HG03442 (cell line): ENCODE results near the gene MADCAM1.

Experiments
- ATAC-seq: cut with Tn5 transposase; IDR thresholded peaks from one replicate; pipeline ENCODE4 v1.9.1; 2021; ENCODE audit warnings: mild to moderate bottlenecking, moderate library complexity; ENCODE audit not compliant: unreplicated experiment

MADCAM1 gene

DNA sequence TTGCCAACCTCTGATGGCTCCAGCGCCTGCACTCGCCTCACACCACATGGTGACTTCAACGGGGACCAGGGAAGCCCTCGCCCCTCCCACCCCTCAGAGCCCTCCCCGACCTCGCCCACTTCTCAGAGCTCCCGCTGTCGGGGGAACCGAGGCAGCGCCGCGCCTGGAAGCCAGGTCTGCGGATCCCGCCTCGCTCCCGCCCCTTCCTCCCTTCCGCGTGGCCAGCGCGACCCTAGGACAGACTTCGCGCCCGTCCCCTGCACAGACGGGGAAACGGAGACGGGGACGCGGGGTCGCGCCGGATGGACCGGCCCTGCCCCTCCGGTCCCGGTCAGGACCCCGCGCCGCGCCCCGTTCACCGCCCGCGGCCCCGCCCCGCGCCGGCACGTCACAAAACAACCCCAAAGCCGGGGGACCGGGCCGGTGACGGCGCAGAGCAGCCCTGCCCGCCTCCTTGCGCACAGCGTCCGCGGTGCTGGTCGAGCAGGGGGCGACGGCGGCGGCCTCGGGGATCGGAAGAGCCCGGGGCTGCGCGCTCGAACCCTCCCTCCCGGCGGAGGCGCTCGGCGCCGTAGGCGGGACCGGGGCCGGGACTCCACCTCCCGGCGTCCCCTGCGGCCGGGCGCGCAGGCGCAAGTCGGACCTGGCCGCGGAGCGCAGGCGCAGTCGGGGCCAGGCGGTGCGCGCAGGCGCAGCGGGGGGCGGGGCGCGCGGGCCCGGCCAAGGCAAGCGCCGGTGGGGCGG is 34.9 kb downstream of the MADCAM1 start:
- peak; percentile 61 for ATAC-seq

DNA sequence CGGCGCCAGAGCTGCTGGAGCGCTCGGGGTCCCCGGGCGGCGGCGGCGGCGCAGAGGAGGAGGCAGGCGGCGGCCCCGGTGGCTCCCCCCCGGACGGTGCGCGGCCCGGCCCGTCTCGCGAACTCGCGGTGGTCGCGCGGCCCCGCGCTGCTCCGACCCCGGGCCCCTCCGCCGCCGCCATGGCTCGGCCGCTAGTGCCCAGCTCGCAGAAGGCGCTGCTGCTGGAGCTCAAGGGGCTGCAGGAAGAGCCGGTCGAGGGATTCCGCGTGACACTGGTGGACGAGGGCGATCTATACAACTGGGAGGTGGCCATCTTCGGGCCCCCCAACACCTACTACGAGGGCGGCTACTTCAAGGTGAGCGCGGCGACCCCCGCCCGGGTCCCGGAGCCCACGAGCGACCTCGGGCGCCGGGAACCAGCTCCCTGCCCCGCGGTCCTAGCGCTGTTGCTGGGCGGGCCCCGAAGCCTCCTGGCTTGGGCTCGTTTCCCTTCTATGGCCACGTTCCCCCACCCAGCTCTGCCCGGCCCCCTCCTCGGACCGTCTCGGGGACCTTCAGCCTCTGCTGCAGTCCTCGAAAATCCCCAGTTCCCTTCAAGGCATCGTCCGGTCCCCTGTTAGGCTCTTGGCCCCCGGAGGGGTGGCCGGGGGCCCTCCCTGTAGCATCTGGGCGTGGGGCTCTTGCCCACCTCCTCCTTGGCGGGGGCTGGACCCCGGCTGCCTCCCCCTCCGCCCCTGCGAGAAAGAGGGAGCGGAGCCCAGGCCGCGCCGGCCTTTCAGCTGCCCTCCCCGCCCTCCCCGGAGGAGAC is 35.7 kb downstream of the MADCAM1 start, which contains the start of gene CDC34:
Gene CDC34, plus strand, starts transcription at position 8 of the 808 bp plus-strand sequence. Its CDS starts 172 bp downstream, at position 180.
- peak; percentile 3 for ATAC-seq

- no peak for ATAC-seq
Measured at GRCh38 chr19:532561-533363, 36.5 kb downstream of the MADCAM1 start.

GRCh38 chr19:533364-534058 is 37.2 kb downstream of the MADCAM1 start:
- no peak for ATAC-seq

- ATAC-seq: no peak
Measured at GRCh38 chr19:534088-534487, 37.8 kb downstream of the MADCAM1 start.

GRCh38 chr19:535017-535835 is 38.9 kb downstream of the MADCAM1 start:
- no peak for ATAC-seq

DNA sequence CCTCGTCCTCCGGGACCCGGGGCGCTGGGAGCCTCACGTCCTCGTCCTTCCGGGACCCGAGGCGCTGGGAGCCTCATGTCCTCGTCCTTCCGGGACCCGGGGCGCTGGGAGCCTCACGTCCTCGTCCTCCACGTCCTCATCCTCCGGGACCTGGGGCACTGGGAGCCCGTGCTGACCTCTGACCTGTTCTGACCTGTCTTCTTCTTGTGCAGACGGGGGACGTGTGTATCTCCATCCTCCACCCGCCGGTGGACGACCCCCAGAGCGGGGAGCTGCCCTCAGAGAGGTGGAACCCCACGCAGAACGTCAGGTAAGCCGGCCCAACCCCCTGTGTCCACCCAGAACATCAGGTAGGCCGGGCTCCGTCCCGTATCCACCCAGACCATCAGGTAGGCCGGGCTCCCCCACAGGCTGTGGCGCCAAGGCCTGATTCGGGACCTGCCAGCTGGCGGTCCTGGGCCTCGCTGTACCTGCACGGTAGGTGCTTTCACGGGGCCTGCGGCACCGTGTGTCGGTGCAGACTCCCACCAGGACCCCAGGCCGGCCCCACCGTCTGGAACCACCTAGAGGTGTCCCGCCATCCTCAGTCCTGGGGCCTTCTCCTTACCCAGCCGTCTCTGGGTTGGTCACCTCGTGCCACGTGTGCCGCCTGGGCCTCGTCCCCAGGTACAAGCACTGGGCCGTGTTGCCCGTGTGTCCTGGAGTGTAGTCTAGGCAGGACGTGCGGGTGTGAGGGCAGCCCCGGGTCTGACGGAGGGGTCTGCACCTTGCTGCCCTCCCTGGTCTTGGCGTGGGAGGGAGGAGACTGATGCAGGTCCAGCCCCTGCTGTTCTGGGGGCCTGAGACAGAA is 40.0 kb downstream of the MADCAM1 start:
- no peak for ATAC-seq

DNA sequence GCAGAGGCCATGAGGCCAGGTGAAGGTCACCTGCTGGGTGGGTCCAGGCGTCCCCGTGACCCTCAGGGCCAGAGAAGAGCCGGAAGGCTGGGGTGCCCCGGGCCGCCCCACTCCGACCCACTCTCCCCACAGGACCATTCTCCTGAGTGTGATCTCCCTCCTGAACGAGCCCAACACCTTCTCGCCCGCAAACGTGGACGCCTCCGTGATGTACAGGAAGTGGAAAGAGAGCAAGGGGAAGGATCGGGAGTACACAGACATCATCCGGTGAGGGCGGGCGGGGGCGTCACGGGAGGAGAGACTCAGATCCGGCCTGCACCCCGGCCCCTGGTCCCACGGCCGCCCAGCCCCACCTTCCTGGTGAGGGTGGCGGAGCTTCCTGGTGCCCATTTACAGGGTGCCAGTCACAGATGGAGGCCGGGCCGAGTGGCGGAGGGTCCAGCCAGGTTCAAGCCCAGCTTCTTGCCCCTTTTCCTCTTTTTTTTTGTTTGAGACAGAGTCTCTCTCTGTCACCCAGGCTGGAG is 40.7 kb downstream of the MADCAM1 start:
- ATAC-seq: no peak

- ATAC-seq: no peak
Measured at GRCh38 chr19:538641-539428, 42.5 kb downstream of the MADCAM1 start.

DNA sequence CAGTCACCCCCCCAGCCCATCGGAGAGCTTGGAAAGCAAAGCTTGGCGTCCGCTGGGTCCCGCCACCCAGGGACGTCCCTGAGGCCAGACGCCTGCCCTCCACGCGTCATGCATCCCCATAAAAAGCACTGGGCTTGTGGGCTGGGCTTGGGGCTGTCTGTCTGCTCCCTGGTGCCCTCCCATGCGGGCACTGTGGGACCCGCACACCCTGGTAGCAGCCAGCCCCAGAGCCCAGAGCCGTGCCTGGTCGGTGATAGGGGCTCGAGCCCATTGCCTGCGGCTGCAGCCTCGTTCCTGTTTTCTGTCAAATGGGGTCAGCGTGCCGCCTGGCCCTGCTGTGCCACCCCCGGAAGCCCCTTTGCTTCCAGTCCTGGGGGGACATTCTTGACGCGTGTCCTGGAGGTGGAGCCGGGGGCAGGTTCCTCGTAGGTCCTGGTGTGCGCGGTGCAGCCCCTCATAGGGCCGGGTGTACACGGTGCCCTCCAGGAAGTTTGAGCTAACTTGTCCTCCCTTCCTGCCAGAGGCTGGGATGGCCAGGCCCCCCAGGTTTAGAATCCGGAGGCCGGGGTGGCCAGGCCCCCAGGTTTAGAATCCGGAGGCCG is 43.2 kb downstream of the MADCAM1 start:
- no peak for ATAC-seq

DNA sequence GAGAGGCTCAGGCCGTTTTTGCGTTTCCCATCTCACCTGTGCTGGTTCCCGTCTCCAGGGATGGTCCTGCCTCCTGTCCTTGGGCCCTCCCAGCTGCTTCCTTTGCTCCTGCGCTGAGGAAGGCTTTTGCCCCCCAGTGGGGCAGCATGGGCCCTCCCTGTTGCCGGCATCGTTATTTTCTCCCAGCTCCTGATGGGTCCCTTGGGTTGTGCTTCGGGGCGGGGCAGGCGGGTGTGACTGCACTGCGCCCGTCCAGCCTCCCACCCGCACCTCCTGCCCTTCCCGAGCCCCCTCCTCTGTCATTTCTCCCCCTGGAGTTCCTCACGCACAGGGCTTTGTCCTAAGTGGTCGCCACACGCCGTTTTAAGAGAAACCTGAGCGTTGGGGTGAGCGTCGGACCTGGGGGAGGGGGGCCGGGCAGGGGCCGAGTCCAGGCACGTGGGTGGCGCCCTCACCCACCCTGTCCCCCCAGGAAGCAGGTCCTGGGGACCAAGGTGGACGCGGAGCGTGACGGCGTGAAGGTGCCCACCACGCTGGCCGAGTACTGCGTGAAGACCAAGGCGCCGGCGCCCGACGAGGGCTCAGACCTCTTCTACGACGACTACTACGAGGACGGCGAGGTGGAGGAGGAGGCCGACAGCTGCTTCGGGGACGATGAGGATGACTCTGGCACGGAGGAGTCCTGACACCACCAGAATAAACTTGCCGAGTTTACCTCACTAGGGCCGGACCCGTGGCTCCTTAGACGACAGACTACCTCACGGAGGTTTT is 44.8 kb downstream of the MADCAM1 start:
- ATAC-seq: no peak

- ATAC-seq: no peak
Measured at GRCh38 chr19:541699-542098, 45.4 kb downstream of the MADCAM1 start.

DNA sequence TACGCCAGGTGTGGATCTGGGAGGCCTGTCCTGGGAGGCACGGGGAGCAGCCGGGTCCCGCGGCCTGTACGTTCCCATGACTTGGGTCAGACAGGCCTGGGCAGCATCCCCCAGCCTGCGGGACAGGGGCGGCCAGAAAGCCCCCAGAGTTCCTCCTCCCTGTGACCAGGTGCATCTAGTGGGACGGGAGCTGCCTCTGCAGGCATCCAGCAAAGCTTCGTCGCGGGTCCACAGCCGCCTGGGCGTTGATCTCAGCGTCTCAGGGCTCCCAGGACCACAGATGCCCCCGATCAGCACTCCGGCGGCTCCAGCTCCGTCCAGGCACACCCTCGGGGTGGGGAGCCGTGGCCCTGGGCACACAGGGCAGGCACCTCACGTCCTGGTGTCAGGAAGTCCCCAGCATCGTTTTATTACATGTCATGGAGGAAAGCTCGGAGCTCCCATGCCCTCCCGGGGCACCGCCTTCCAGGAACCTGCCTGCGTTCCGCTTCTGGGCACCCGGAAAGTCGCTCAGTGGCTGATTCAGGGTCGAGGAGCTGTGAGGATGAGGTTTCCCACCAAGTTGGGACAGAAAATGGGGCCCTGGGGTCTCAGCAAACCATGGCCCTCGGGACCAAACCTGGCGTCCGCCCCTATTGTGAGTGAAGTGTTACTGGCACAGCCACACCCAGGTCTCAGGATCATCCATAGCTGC is 46.0 kb downstream of the MADCAM1 start:
- no peak for ATAC-seq

- no peak for ATAC-seq
Measured at GRCh38 chr19:543910-544608, 47.8 kb downstream of the MADCAM1 start, which contains the start of gene GZMM. Gene GZMM, plus strand, starts transcription at chr19:544053. Its CDS starts 19 bp downstream, at chr19:544072.

DNA sequence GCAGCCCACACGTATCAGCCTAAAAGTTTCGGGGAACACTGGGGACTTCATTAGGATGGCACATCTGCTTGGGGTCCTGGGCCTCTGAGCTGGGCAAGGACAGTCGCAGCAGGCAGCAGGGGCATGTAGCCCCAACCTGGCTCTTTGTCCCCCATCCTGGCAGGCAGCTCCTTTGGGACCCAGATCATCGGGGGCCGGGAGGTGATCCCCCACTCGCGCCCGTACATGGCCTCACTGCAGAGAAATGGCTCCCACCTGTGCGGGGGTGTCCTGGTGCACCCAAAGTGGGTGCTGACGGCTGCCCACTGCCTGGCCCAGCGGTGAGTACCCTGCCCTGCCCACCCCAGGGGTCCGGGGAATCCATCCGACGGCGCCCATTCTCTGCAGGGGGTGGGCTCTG is 50.8 kb downstream of the MADCAM1 start:
- no peak for ATAC-seq
